Natural killer cell (primary cell): ENCODE results near the gene PI4KB. TPM values are rescaled to one million over a fixed set of nuclear protein-coding genes. Genes with fewer than 3 reads are reported as not detected.

Experiments
- ATAC-seq, 3 donors: fragments of 150-1000 bp in 2 of 3; fragments of 200-7000 bp in 1 of 3; cut with Tn5 transposase; 1 replicate in 1 of 3; 2 replicates in 2 of 3; pipeline ENCODE4 v1.10.0; 2021; ENCODE audit warnings: mild to moderate bottlenecking in 2 of 3, moderate library complexity in 2 of 3
- DNase-seq, 2 donors: peaks; one replicate each; pipeline versions ENCODE4 v3.0.0 to v3.0.0-alpha.2; 2013 to 2021; ENCODE audit warnings: mixed read lengths in 1 of 2
- H3K27ac ChIP-seq: one replicate; pipeline ENCODE4 v1.5.1; 2013; ENCODE audit warnings: mild to moderate bottlenecking, low read length
- H3K27me3 ChIP-seq: one replicate; pipeline ENCODE4 v1.6.1; 2013; ENCODE audit warnings: low read length; ENCODE audit not compliant: control insufficient read depth, insufficient read depth
- H3K36me3 ChIP-seq: one replicate; pipeline ENCODE4 v1.6.1; 2013; ENCODE audit warnings: low read length; ENCODE audit not compliant: control insufficient read depth, insufficient read depth
- H3K4me1 ChIP-seq: one replicate; pipeline ENCODE4 v1.6.1; 2013; ENCODE audit warnings: low read length; ENCODE audit not compliant: control insufficient read depth, insufficient read depth
- H3K4me3 ChIP-seq: one replicate; pipeline ENCODE4 v1.5.1; 2013; ENCODE audit warnings: low read length
- H3K9me3 ChIP-seq: one replicate; pipeline ENCODE4 v1.6.1; 2013; ENCODE audit warnings: low read length; ENCODE audit not compliant: control insufficient read depth, insufficient read depth
- H3K27ac Mint-ChIP-seq, 2 donors: one replicate each; pipeline ENCODE4 v1.8.0; 2022; ENCODE audit warnings: mild to moderate bottlenecking in 2 of 2, mixed read lengths in 2 of 2, moderate library complexity in 1 of 2
- H3K27me3 Mint-ChIP-seq, 2 donors: one replicate each; pipeline ENCODE4 v1.8.0; 2022; ENCODE audit warnings: low read depth in 2 of 2, mixed read lengths in 2 of 2
- H3K36me3 Mint-ChIP-seq: one replicate; pipeline ENCODE4 v1.8.0; 2022; ENCODE audit warnings: mixed read lengths
- H3K4me1 Mint-ChIP-seq, 2 donors: one replicate each; pipeline ENCODE4 v1.8.0; 2022; ENCODE audit warnings: mixed read lengths in 2 of 2
- H3K4me3 Mint-ChIP-seq: one replicate; pipeline ENCODE4 v1.8.0; 2022; ENCODE audit warnings: mild to moderate bottlenecking, moderate library complexity, mixed read lengths
- H3K9me3 Mint-ChIP-seq, 2 donors: one replicate each; pipeline ENCODE4 v1.8.0; 2022; ENCODE audit warnings: mixed read lengths in 2 of 2
- CTCF ChIP-seq: fragments of 200-600 bp; IDR thresholded peaks from one replicate; pipeline ENCODE4 v1.8.0; 2022; ENCODE audit warnings: antibody characterized with exemption
- WGBS: methylation state at CpG from one replicate; pipeline ENCODE4 v1.1.7; 2013; ENCODE audit warnings: missing lambda C conversion rate; ENCODE audit not compliant: insufficient coverage; 5-methylcytosine and 5-hydroxymethylcytosine counted together
- intact Hi-C: fragments of 100-400 bp; cut with micrococcal nuclease; formaldehyde crosslinking; loops from one replicate; pipeline ENCODE4 v1.14.2; 2022
- total RNA-seq, 4 donors: library from RNA; stranded (reverse); fragments of 120-200 nt in 1 of 4; gene quantifications; one replicate each; pipeline versions ENCODE4 v1.2.3 to v1.2.4, GENCODE V29; 2013 to 2022

PI4KB gene
- total RNA-seq, 3 donors from 2014 or later (not counting 1 experiment from before 2014, with no cell fraction given), result 68.2 to 99.3 (median 95.0) TPM

GRCh38 chr1:151327903-151328674, 873 bp upstream of the PI4KB start:
- peak; percentile 8 to 12 (median 11) for ATAC-seq
- 29% methylated on average over 32 of the region's 34 CpGs for WGBS
- intact Hi-C loops, result loop anchor here (1.0 kb wide), 3 partner anchors 19 to 71 kb away; partner anchors contain the start of genes PSMB4, RFX5 and ZNF687
- no peaks in the 10 kb centered on the region for H3K27me3 Mint-ChIP-seq
- DNase-seq, result no peak
- Histone ChIP-seq H3K9me3 (no peaks in the 10 kb centered on the region), H3K27ac (peak overlapping the region; percentile 94), H3K4me1 (peaks cover 20% of the 10 kb centered on the region), H3K27me3 (no peaks in the 10 kb centered on the region), H3K4me3 (peak overlapping the region; percentile 74), H3K36me3 (peaks cover 6% of the 10 kb centered on the region)
- peak overlapping the region; percentile 95 to 97 for H3K27ac Mint-ChIP-seq
- TF ChIP-seq CTCF, result no peak
- H3K9me3 Mint-ChIP-seq, result no peaks in the 10 kb centered on the region
- peak overlapping the region; percentile 95 for H3K4me3 Mint-ChIP-seq
- peaks cover 25 to 37% of the 10 kb centered on the region in 2 donors for H3K4me1 Mint-ChIP-seq
- H3K36me3 Mint-ChIP-seq, result no peaks in the 10 kb centered on the region

- Mint-ChIP-seq H3K4me3 (peak overlapping the region; percentile 95), H3K4me1 (peaks cover 36 to 48% of the 10 kb centered on the region in 2 donors), H3K27me3 (no peaks in the 10 kb centered on the region), H3K27ac (peak overlapping the region; percentile 95 to 97), H3K36me3 (no peaks in the 10 kb centered on the region), H3K9me3 (no peaks in the 10 kb centered on the region)
- H3K36me3 ChIP-seq, result peaks cover 10% of the 10 kb centered on the region
- no peak for TF ChIP-seq CTCF
- peak overlapping the region; percentile 74 for H3K4me3 ChIP-seq
- H3K27me3 ChIP-seq, result no peaks in the 10 kb centered on the region
- DNase-seq, result peak in 1 of 2 donors; percentile 80
- 4% methylated on average over 8 of the region's 12 CpGs for WGBS
- peak overlapping the region; percentile 94 for H3K27ac ChIP-seq
- peaks cover 20% of the 10 kb centered on the region for H3K4me1 ChIP-seq
- ATAC-seq, result peak; percentile 53 to 66 (median 56)
- no peaks in the 10 kb centered on the region for H3K9me3 ChIP-seq
- intact Hi-C loops, result loop anchor here (1.0 kb wide), 3 partner anchors 21 to 73 kb away; partner anchors contain the start of genes PSMB4, RFX5 and ZNF687
These were observed 495 bp downstream of the PI4KB start for GRCh38 chr1:151326619-151327222.

- no peak for ATAC-seq
- peaks cover 20% of the 10 kb centered on the region for H3K4me1 ChIP-seq
- no peaks in the 10 kb centered on the region for H3K9me3 Mint-ChIP-seq
- H3K27ac ChIP-seq, result peak overlapping the region; percentile 94
- no peaks in the 10 kb centered on the region for H3K36me3 Mint-ChIP-seq
- intact Hi-C loops, result no loop called here
- H3K27me3 ChIP-seq, result no peaks in the 10 kb centered on the region
- no peak for TF ChIP-seq CTCF
- H3K4me1 Mint-ChIP-seq, result peaks cover 38 to 50% of the 10 kb centered on the region in 2 donors
- peaks cover 13% of the 10 kb centered on the region for H3K36me3 ChIP-seq
- peak overlapping the region; percentile 95 to 97 for H3K27ac Mint-ChIP-seq
- no peaks in the 10 kb centered on the region for H3K27me3 Mint-ChIP-seq
- H3K4me3 Mint-ChIP-seq, result peak overlapping the region; percentile 95
- H3K9me3 ChIP-seq, result no peaks in the 10 kb centered on the region
- no peak for DNase-seq
- WGBS, result 72% methylated on average over 4 of the region's 5 CpGs
- H3K4me3 ChIP-seq, result no peak overlapping the region
These were observed 1.4 kb downstream of the PI4KB start for GRCh38 chr1:151325646-151326429.
